K562 (cell line): Measurements from ENCODE around the gene NPDC1.

Experiments
- POLR2AphosphoS5 ChIP-seq: IDR thresholded peaks from 2 replicates; pipeline ENCODE4 v1.6.1; 2011; ENCODE audit warnings: mild to moderate bottlenecking, low read depth, low read length, moderate library complexity; ENCODE audit not compliant: control insufficient read depth, insufficient read depth
- SAFB2 ChIP-seq: fragments of 200-400 bp; formaldehyde crosslinking; IDR thresholded peaks from 2 replicates; pipeline ENCODE4 v1.6.1; 2018; ENCODE audit warnings: borderline replicate concordance, low read length, low read depth, moderate library complexity; ENCODE audit not compliant: severe bottlenecking
- TOE1 ChIP-seq, 2 experiments: fragments of 450-650 bp in 1 of 2; sonication (generic) in 1 of 2; formaldehyde crosslinking in 1 of 2; IDR thresholded peaks; 2 replicates each; pipeline versions ENCODE4 v1.7.1 to v1.8.0; 2016 to 2022; ENCODE audit warnings: borderline replicate concordance in 2 of 2, mild to moderate bottlenecking in 2 of 2, antibody characterized with exemption in 1 of 2, inconsistent platforms in 1 of 2, low read depth in 1 of 2, missing genetic modification reagents in 1 of 2, moderate library complexity in 1 of 2
- ZNF717 ChIP-seq: fragments of 250-450 bp; sonication (Bioruptor Pico); IDR thresholded peaks from 2 replicates; pipeline ENCODE4 v1.5.0; 2021
- TF ChIP-seq, protein P1 (sequence below): IDR thresholded peaks from 3 replicates; pipeline ENCODE4 v1.6.1; 2011; ENCODE audit warnings: borderline replicate concordance, mild to moderate bottlenecking; ENCODE audit not compliant: insufficient read length, insufficient read depth
- TF ChIP-seq, protein P2 (sequence below), 3 experiments: IDR thresholded peaks in 2 of 3; conservative IDR thresholded peaks in 1 of 3; 2 replicates each; pipeline ENCODE4 v1.5.1; 2011 to 2012; ENCODE audit warnings: low read length in 3 of 3, mild to moderate bottlenecking in 3 of 3, control low read depth in 2 of 3, improper control_type of control experiment in 1 of 3, inconsistent platforms in 1 of 3, low read depth in 1 of 3, mixed read lengths in 1 of 3, moderate library complexity in 1 of 3; ENCODE audit not compliant: insufficient read depth in 2 of 3

DNA sequence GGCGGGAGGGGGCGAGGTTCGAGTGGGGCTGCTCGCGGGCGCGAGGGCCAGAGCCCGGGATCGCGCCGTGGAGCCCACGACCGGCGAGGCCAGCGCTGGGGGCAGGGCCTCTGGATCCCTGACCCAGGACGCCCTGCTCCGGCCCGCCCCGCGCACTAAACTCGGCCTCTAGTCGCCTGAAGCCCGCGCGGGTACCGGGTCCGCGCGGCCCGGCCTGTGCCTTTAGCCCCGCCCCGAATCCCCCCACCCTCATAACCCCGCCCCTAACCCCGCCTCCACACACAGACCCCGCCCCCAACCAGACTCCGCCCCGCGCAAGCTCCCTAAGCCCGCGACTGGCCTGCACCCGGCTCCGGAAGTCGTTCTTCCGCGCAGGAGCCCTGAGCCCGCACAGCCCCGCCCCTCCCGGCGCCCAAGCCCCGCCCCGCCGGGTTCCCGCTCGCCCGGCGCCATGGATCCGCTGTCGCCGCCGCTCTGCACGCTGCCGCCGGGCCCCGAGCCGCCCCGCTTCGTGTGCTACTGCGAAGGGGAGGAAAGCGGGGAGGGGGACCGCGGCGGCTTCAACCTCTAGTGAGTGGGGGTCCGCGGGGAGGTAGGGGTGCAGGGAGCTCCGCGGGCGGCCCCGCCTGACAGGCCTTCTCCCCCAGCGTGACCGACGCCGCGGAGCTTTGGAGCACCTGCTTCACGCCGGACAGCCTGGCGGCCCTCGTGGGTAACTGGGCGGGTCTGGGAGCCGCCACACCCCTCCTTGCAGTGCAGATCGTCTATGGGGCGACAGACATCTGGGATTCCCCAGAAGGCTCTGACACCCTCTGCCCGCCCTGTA is 53.8 kb downstream of the NPDC1 start, which contains the start of gene PAXX:
- TF ChIP-seq ZNF717 (CRISPR knock-in tag) (no peak), TOE1 (IDR thresholded peaks at IDR 0.05; ENCODE audit: borderline replicate concordance) (no peak), TOE1 (CRISPR knock-in tag; IDR thresholded peaks at IDR 0.05; ENCODE audit: borderline replicate concordance, low read depth) (0 out of 2 replicates have a peak, but pooled peaks have one; percentile 72), POLR2AphosphoS5 (peak; percentile 62), SAFB2 (no peak)
- TF ChIP-seq, protein P1, sequence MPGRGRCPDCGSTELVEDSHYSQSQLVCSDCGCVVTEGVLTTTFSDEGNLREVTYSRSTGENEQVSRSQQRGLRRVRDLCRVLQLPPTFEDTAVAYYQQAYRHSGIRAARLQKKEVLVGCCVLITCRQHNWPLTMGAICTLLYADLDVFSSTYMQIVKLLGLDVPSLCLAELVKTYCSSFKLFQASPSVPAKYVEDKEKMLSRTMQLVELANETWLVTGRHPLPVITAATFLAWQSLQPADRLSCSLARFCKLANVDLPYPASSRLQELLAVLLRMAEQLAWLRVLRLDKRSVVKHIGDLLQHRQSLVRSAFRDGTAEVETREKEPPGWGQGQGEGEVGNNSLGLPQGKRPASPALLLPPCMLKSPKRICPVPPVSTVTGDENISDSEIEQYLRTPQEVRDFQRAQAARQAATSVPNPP = no peak
- TF ChIP-seq, protein P2, sequence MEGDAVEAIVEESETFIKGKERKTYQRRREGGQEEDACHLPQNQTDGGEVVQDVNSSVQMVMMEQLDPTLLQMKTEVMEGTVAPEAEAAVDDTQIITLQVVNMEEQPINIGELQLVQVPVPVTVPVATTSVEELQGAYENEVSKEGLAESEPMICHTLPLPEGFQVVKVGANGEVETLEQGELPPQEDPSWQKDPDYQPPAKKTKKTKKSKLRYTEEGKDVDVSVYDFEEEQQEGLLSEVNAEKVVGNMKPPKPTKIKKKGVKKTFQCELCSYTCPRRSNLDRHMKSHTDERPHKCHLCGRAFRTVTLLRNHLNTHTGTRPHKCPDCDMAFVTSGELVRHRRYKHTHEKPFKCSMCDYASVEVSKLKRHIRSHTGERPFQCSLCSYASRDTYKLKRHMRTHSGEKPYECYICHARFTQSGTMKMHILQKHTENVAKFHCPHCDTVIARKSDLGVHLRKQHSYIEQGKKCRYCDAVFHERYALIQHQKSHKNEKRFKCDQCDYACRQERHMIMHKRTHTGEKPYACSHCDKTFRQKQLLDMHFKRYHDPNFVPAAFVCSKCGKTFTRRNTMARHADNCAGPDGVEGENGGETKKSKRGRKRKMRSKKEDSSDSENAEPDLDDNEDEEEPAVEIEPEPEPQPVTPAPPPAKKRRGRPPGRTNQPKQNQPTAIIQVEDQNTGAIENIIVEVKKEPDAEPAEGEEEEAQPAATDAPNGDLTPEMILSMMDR (IDR thresholded peaks at IDR 0.05 in 2 of 3, conservative IDR thresholded peaks at IDR 0.05 in 1 of 3; ENCODE audit: insufficient read depth in 2 of 3, low read depth in 1 of 3, low read length in 3 of 3) = no peak
